ENCODE data around the gene SYT9.

The SYT9 gene

DNA sequence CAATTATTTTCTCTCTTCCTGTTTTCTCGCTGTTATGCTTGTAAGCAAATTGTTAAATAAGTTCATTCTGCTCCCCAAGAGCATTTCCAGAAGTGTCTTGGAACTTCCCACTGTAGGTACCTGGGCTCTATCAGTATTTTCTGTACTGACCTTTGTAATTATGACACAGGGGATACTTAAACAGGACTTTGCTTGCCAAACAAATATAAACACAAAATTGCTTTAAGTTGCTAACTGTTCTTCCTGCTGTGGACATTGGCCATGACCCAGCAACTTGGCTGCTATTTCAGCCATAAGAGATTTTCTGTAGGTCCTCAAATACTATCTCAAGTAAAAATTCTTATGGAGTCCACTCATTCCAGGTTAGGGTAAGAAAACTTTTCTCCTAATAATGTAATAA, 30.1 kb downstream of the SYT9 start:
- TF ChIP-seq, protein P1, sequence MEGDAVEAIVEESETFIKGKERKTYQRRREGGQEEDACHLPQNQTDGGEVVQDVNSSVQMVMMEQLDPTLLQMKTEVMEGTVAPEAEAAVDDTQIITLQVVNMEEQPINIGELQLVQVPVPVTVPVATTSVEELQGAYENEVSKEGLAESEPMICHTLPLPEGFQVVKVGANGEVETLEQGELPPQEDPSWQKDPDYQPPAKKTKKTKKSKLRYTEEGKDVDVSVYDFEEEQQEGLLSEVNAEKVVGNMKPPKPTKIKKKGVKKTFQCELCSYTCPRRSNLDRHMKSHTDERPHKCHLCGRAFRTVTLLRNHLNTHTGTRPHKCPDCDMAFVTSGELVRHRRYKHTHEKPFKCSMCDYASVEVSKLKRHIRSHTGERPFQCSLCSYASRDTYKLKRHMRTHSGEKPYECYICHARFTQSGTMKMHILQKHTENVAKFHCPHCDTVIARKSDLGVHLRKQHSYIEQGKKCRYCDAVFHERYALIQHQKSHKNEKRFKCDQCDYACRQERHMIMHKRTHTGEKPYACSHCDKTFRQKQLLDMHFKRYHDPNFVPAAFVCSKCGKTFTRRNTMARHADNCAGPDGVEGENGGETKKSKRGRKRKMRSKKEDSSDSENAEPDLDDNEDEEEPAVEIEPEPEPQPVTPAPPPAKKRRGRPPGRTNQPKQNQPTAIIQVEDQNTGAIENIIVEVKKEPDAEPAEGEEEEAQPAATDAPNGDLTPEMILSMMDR (IDR thresholded peaks at IDR 0.05; ENCODE audit: extremely low read depth, missing control alignments) = no peak
- DNase-seq (ENCODE audit: low spot score) = no peak

GRCh38 chr11:7286178-7286577, 34.5 kb downstream of the SYT9 start:
- DNase-seq (ENCODE audit: low spot score) = no peak
- TF ChIP-seq, protein P1 (IDR thresholded peaks at IDR 0.05; ENCODE audit: extremely low read depth, missing control alignments) = no peak

- TF ChIP-seq, protein P1 (IDR thresholded peaks at IDR 0.05; ENCODE audit: extremely low read depth, missing control alignments) = no peak
- no peak for DNase-seq (ENCODE audit: low spot score)
These were observed 39.6 kb downstream of the SYT9 start for GRCh38 chr11:7291100-7291829.

DNA sequence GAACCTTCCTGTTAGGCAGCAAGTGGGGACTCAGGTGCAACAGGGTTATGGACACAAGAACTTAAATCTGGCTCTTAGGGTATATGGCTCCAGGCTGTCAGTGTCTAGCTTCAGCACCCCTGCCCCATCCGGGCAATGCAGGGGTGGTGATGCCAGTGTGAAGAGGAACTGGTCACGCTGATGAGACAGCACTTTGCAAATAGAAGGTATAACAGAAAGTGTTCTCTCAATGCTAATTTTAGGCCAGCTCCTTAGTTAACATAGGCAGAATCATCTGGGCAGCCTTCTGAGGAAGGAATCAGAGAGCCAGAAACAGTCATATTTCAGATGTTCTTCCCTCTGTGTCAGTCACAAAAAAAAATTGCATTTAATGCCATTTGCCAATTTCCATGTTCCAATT, 41.2 kb downstream of the SYT9 start:
- TF ChIP-seq, protein P1 (IDR thresholded peaks at IDR 0.05; ENCODE audit: extremely low read depth, missing control alignments) = no peak
- DNase-seq (ENCODE audit: low spot score) = no peak

GRCh38 chr11:7299393-7299792, 47.7 kb downstream of the SYT9 start:
- no peak for DNase-seq (ENCODE audit: low spot score)

GRCh38 chr11:7300281-7300680, 48.6 kb downstream of the SYT9 start:
- DNase-seq (ENCODE audit: low spot score) = no peak
- TF ChIP-seq, protein P1 (IDR thresholded peaks at IDR 0.05; ENCODE audit: extremely low read depth, missing control alignments) = no peak

More at GRCh38 chr11:7299393-7299792, 47.7 kb downstream of the SYT9 start:
- TF ChIP-seq, protein P1 (IDR thresholded peaks at IDR 0.05; ENCODE audit: extremely low read depth, missing control alignments) = no peak

GRCh38 chr11:7303146-7303545, 51.4 kb downstream of the SYT9 start:
- TF ChIP-seq, protein P1 (IDR thresholded peaks at IDR 0.05; ENCODE audit: extremely low read depth, missing control alignments) = no peak
- DNase-seq (ENCODE audit: low spot score) = no peak

Data from GM20000 (cell line).